ENCODE data around the gene LRP8.

The LRP8 gene

DNA sequence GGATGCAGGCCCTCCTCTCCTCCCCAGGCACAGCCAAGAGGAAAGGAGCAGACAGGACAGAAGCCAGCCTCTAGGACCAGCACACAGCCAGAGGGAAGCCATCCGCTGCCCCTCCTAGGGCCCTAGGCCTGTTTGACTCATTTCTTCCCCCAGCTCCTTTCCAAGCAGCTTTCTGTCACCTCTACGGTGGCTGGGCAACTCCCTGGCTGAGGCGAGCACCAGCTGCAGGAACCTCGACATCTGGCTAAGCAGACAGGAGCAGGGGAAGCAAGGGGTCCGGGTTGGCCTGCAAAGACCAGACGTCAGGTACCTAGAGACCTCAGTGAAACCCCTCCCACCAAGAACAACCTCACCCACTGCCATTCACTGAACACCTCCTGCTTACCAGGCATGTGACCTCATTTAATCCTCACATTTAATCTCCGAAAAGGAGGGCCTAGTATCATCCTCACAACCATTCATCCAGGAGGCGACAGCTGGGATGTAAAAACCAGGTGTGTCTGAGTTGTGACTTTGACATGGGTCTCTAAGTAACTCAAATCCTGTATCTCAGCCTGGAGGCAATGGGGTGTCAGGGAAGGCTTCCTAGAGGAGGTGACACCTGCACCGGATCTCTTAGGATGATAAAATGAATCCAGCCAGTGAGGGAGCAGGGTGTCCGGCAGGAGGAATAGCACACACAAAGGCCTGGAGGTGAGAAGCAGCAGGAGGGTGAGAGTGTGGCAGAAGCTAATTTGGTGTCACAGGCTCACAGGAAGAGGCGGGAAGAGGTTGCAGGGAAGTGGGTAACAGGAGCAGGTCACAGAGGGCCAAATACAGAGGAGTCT is 5.9 kb downstream of the LRP8 start:
- no peak for FAIRE-seq

DNA sequence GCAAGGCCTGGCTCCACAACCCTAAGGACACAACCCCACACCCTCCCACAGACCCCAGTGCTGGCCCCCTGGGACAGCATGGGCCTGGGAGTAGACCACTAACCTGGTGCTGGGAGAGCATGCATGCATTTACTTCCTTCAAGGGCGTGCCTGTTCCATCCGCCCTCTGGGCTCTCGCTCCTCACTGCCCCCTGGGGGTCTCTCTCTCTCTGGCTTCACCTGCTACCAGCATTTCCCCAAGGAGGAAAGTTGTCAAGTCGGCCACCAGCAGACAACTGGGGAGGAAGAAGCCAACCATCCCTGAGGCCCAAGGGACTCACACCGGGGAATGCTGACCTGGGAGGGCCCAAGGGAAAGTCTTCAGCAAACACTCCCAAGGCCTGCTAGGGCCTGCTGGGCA is 6.5 kb downstream of the LRP8 start:
- no peak for FAIRE-seq

DNA sequence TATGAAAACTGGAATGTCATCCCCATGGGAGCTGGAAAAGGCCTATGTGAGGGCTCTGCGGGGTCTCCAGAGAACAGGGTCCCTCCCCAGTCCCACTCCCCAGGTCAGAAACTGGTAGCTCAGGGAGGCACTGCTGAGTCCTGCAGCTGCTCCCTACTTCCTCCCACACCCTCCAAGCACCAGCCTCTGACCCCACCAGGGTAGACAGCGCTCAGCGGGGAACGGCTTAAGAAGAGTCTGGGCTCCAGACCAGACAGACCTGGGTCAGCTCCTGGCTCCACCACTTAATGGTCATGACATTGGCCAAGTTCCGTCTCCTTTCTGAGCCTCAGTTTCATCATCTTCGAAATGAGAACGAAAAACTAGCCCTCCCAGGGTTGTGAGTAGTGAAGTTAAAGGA is 7.2 kb downstream of the LRP8 start:
- no peak for FAIRE-seq

DNA sequence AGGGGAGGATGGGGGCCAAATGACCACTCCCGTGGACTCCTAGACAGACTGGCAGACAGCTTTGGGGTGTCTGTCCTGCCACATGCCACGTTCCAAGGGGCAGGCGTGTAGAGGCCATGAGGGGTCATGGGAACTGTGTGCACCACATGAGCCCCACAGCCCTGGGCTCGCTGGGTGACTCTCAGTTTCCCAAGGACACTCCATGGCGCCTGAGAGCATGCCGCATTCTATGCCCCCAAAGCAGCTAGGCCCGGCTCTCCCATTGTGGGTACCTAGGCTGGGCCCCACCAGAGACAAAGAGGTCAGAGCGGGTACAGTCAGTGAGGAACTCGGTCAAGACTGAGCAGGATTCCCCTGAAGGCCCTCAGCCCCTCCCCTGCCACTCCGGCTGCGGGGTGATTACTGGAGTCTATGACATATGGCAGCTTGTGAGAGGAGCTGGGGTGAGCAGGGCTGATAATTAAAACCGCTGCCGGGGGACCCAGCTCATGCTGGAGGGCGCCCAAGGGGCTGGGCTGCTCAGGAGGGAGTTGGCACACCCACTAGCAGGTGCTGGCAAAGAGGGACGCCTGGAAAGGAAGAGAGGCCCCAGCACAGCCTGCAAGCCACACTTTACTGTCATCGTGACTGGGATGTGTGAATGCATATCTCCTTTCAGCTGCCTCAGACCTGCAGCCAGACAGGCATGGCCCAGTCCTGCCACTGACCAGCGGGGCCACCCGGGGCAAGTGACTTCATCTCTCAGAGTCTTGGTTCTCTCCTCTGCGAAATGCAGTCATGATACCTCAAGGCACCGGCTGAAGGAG is 8.4 kb downstream of the LRP8 start:
- FAIRE-seq: no peak

DNA sequence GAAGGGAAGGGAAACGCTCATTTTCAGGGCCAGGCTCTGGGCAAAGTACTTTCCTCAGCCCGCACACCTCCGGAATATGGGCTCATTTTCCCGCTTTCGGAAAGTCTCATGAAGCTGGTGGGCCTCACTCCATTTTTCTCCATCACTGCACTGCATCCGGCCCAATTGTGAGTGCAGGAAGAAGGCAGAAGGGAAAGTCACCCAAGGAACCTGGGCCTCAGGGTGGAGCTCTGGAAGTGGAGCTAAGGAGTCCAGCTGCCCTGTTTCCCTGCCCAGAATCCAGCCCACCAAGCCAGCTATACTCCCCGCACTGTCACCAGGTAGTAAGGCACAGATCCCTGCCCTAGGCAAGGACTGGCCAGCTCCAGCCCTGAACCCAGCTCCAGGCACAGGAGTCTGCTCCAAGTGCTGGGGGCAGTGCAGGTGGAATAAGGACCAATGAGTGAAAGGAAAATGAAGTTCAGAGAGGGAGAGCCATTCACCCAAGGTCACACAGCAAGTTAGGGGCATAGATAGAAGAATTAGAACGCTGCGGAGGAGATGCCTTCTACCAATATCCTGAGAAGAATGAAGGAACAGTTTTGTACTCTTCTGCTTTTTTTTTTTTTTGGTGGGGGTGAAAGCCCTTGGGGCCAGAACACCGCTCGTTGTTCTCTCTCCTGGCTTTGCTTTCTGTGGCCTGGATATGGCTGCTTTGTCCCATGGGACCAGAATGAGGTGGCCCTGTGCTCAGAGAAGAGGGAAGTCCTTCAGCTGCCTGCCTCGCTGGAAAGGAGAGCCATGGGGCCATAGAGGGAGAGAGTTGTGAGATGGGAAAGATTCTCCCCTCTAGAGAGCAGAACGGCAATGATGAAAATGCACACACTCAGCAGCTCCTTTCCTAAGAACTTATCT is 10.0 kb downstream of the LRP8 start:
- FAIRE-seq: no peak

DNA sequence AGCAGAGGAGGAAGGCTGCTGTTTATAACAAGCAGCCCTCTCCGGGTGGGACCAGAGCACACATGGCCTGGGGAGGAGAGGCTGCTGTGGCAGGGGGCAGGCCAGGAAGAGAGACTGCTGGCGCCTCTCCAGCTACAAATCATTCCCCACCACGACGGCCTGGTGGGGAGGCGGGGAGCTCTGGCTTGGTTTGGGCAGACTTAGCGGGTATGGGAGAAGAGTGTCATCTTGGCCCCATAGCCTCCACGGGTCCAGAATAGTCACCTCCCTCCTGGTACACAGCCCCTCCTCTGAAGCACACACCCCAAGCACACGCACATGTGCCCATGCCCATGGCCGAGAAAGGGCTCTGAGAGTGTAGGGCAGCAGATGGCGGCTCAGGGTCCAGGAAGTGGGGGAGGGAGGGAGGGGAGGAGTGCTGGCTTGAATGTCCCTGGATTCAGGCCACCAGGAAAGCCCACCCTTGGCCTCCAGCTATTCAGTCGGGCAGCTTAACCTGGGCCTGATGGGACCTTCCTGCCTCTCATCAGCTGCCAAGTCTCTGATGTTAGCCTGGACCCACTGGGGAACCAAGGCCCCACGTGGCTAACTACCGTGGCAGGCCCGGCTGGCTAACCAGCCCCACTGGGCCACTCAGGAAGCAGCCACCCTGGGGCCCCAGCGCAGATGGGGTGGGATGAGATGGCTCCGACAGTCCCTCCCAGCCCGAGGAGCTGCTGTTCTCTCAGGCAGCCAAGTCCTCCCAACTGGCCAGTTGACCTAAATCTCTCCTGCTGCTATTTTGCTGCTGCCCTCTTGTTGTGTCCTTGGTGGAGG is 10.9 kb downstream of the LRP8 start:
- no peak for FAIRE-seq

DNA sequence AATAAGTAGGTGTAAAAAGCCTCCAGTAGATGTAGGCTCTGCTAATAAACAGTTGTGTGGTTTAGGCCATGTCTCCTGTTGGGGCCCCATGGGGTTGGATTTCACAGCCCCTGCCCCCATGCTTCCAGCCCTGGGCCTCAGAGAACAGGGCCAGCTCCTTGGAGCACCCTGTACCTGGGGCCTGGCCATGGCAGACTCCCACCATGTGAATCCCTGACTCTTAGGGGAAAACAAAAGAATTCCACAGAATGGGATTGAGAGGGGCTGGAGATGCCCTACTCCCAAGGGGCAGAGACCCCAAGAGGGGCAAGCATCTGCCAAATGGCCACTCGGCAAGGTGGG is 11.5 kb downstream of the LRP8 start:
- FAIRE-seq: no peak

DNA sequence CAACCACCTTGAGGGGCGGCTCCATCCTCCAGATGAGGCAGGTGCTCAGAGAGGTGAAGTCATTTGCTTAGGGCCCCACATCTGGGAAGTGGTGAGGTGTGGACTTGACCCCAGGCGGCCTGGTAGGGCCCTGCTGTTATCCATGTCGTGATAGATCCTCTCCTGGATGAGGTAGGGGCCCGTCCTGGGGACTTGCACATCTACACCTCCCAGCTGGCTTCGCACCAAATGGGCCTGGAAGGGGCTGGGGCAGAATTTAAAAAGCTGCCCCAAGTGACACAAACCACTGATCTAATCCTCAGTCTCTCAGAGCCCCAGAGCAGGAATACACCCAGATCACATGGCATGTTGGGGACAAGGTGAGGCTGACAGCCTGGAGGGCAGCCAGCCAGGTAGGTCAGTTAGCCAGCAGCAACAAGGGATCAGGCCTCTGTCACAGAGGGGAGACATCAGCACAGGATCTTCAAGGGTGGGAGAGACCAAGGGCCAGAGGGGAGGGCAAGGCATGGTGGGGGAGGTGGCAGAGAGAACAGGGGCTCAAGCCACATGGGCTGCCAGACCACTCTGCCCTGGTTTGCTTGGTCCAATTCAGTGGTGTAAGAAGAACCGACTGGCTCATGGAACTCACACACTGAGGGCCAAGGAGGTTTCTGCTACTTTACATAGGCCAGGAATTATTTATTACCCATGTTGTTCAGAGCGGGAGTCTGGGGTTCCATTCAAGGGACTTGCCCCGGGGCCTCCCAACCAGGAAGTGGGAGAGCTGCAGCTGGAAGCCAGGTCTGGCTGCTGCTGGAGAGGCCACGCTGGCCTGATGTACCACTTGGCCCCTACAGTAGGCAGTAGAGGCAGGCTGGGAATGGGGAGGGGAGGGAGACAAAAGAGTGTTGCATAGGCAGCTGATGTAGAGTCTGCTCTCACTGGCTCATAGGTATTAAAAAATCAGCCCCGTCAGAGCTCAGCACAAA is 12.1 kb downstream of the LRP8 start:
- FAIRE-seq: no peak

DNA sequence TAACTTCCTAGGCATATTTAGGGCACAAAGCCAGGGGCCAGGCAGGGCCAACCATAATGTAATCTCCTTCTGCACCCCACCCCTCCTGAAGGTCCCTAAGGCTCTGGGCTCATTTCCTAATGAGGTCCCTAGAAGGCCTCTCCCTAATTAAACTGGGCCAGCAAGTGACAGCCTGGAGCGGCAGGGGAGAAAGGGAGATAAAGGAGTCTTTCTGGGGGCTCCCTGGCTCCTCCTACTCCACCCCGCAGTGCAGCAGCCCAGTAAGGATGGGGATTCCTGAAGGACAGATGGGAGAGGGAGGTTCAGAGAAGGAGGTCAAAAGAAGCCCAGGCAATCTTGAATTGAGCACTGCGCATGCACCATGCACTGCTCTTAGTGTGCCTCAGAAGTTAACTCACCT is 12.8 kb downstream of the LRP8 start:
- no peak for FAIRE-seq

DNA sequence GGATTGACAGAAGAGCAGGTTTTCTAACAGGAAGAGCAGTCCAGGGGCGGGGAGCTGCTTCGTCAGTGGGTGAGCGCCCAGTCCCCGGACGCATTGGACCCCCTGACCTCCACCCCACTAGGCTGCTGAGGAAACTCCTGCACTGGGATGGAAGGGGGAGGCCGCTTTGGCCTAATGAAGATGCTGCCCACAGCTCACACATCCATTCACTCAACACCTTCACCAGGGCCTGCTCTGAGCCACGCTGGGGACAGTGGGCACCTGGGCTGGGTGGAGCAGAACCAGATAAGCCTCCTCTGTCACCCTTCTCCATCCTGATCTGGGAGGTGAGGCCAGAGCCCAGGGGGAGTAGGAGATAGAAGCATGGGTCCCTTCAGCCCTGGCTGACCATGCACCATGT is 13.3 kb downstream of the LRP8 start:
- no peak for FAIRE-seq

DNA sequence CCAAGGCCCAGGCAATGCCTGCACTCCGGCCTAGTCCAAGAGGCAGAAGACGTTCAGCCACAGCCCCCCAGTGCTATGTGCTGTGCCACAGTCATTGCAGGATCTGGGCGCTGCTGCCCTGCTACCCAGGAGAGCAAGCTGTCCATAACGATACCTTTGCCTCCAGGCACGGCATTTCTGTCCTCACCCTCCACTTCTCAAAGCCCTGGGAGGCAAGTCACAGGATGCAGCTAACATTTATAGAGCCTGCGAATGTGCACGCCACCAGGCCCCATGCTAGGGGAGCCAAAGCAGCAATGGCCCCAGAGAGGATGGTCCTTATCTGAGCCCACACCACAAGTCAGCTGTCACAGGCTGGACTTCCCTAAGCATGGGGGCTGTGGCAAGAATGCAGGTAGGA is 13.8 kb downstream of the LRP8 start:
- FAIRE-seq: no peak

DNA sequence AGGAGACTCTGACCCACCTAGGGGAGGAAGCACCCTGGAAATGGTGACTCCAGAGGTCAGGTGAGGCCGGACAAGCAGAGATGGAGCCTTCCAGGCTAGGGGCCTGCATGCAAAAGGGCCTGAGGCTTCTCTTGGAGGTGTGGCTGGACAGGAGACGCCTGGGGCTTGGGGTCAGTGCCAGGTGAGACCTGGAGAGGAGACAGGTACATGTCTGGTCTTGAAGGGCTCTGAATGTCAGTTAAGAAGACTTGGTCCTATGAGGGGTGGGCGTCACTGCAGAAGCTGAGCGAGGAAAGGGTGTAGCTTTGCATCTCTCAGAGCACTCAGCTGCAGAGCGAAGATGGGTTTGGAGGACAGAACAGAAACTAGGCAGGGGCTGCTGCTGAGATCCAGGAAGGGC is 14.3 kb downstream of the LRP8 start:
- FAIRE-seq: no peak

DNA sequence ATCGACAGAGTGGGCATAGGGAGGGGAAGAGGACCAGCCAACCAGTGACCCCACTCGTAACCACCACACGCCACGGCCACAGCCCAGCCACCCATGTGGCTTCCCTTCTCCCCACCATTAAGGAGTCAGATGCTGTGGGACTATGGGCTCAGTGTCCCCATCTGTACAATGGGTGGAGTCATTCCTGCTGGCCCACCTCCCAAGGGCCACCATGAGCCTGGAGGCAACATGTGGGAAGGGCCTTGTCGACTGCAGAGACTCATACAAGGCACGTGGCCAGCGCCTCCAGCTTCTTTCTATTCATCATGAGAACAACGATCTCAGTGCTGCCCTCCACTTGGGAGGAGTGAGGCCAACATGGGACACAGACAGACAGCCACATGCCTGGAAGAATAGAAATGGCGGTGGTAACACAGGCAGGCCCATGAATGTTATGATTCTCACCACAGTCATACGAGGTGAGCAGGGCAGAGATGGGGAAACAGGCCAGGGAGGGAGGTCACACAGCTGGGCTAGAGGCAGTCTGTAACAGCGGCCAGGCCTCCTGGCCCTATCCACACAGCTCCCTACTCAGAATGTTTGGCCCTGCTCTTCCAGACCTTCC is 16.1 kb downstream of the LRP8 start:
- no peak for FAIRE-seq

DNA sequence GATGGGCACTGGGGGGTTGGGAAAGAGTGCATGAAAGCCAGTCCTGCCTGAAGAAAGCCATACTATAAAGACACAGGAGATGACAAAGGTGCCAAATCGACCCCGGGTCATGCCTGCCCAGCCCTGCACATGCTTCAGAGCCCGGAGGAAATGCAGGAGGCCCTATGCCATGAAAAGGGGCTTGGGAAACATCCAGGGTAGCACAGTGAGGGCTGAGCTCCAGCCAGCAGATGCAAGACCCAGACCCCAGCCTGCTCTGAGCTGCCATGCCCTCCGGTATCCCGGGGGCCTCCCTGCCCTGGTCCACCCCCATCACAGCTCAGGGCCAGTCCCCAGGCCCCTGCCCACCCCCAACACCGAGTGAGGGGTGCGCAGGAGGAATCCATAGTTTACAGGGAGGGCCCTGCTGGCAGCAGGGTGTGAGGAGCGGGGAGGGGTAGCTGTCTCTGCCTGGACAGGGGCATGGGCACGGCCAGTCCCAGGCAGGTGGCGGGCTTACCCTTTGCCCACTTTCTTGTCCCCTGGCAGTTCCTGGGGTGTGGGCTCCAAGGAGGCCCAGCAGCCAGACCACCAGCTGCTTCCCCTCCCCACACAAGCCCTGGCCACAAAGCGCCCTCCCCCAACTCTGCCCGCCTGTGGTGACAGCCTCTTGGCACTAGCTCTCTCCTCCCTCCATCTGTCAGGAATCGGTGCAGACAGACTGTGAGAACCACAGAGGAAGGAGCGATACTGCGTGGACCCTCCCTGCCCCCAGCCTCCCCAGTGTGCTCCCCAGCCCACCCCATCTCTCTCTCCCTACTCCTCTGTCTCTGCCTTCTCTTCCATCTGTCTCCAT is 16.8 kb downstream of the LRP8 start:
- FAIRE-seq: no peak

DNA sequence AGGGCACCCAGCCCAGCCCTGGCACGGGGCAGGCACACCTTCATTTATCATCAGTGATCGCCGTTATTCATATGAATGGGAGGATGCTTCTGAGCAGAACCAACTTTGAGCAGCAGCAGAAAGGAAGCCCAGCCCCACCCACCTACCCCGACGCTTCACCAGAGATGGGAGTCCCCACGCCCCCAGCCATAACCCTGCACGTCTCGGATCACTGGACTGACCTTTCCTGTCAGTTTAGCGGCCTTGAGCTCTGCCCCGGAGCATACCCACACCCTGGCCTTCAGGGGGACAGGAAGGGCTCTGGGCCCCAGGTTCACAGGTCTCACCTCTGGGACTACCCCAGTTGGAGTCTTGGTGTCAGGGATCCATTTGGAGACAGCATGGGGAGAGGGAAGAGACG is 18.1 kb downstream of the LRP8 start:
- no peak for FAIRE-seq

DNA sequence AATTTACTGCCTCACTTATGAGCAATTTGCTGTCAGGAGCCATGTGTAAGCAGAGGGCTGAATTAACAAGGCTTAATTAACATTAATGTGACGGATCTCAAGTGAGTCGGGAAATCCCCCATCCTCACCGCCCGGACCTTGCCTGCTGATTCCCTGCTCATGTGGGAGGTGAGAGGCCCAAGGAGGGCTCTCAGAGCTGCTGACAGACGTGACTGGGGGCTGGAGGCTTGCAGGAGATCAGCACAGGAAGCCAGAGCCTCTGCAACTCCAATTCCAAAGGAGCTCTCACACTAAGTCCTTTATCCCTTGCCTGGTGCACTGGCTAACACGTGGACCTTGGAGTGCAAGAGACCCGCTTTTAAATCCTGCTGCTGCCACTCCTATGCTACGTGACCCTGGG is 19.4 kb downstream of the LRP8 start:
- FAIRE-seq: no peak

DNA sequence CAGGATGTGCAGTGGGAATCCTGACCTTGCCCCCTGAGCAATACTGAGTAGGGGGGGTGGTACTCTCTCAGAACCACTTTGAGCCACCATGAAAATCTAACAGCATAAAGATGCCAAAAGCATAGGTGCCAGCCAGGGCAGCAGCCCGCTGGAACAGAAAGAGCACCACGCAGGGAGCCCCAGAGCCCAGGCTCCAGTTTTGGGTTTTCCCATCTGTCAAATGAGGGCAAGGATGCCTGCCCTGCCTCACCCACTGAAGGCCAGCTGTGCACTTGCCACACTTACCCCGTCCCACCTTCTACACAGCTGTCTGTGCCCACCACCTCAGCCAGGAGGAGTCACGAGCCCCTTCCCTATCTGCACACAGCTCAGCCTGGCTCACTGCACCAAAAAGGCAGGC is 20.8 kb downstream of the LRP8 start:
- FAIRE-seq: no peak

DNA sequence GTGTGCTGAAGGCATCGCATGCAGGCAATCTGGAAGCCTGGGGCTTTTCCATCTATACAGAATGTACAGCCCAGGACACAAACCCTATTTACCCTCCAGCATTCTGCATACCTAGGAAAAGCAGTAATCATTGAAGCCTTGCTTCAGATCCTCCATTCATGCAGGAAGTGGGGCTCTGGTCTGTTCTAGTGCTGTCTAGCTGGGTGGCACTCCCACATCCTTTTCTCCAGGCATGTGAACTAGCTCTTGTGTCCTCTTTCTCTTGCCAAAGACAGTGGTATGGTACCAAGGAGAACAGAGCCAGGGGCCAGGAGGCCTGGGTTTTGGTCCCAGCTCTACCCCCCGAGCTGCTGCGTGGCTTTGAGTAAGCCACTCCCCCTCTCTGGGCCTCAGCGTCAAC is 21.7 kb downstream of the LRP8 start:
- FAIRE-seq: no peak

DNA sequence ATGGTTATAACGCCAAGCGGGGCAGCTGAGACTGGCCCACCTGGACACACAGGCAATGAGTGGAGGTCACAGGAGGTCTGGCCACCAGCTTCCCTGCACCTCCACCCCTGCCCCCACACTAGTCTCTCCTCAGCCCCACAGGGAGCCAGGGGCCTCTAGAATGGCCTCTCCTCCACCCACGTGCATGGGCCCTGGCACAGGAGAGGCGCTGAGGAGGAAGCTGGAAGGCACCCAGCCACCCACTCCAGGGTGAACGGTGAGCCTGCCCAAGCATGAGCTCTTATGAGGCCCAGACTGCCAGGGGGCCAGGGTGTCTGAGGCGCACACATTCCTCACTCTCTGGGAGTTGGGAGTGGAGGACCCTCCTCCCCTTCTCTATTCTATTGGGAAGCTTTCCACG is 22.2 kb downstream of the LRP8 start:
- no peak for FAIRE-seq

DNA sequence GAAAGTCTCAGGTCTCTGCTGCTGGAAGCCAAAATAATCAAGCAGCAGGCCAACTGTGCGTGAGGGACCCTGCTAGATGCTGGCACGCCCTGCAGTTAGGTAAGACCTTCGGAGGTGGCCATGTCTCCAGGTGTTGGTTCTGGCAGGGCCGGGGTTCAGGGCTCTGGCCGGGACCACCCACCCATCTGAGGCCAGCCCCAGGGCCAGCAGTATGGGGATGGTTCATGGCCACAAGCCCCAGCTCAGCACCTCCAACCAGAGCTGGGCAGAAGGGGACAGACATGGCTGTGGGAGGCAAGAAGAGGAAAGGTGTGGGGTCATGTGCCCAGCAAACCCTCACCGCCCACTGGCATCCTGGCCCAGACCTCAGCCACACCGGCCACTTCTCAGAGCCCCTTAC is 23.3 kb downstream of the LRP8 start:
- no peak for FAIRE-seq

Measured in endometrium (tissue), 2 donors.